Esophagus squamous epithelium (tissue), 5 donors: ENCODE data around the gene PEX14. TPM values are rescaled to one million over a fixed set of nuclear protein-coding genes. Genes with fewer than 3 reads are reported as not detected.

Experiments
- DNase-seq: peaks from one replicate; lab custom pipeline; 2025; lab: John Stamatoyannopoulos, UW
- H3K27ac ChIP-seq, 4 donors: fragments of 200-600 bp; sonication (generic); one replicate each; pipeline ENCODE4 v1.5.1; 2016 to 2019; ENCODE audit warnings: mild to moderate bottlenecking in 1 of 4
- H3K27me3 ChIP-seq, 4 donors: fragments of 200-600 bp; sonication (generic); 1 replicate in 3 of 4; 2 replicates in 1 of 4; pipeline versions ENCODE4 v1.5.1 to v1.6.0; 2017 to 2021; ENCODE audit warnings: antibody characterized with exemption in 1 of 4
- H3K36me3 ChIP-seq, 3 donors: fragments of 200-600 bp; sonication (generic); one replicate each; pipeline ENCODE4 v1.5.1; 2016 to 2019
- H3K4me1 ChIP-seq, 3 donors: fragments of 200-600 bp; sonication (generic); one replicate each; pipeline ENCODE4 v1.5.1; 2017 to 2019
- H3K4me3 ChIP-seq, 4 donors: fragments of 200-600 bp; sonication (generic); 1 replicate in 3 of 4; 2 replicates in 1 of 4; pipeline ENCODE4 v1.5.1; 2016 to 2019; ENCODE audit warnings: mild to moderate bottlenecking in 2 of 4, moderate library complexity in 1 of 4
- H3K9me3 ChIP-seq, 3 donors: fragments of 200-600 bp; sonication (generic); one replicate each; pipeline ENCODE4 v1.5.1; 2016 to 2019
- POLR2A ChIP-seq, 4 donors: fragments of 450-650 bp; IDR thresholded peaks; one replicate each; pipeline ENCODE4 v1.6.1; 2017; ENCODE audit warnings: antibody characterized with exemption in 4 of 4, mild to moderate bottlenecking in 4 of 4, moderate library complexity in 3 of 4
- WGBS, 2 donors: methylation state at CpG; one replicate each; pipeline ENCODE4 v1.1.5; 2018; 5-methylcytosine and 5-hydroxymethylcytosine counted together
- intact Hi-C: fragments of 100-400 bp; cut with DNase I; formaldehyde crosslinking; loops from one replicate; pipeline ENCODE4 v1.15.0; 2022
- total RNA-seq, 4 donors: library from RNA; depleted of rRNA; stranded (reverse); fragments of >200 nt; gene quantifications; one replicate each; pipeline ENCODE4 v1.1.0, GENCODE V29; 2016
- TF ChIP-seq, protein P1 (sequence below), 6 experiments: fragments of 450-650 bp in 4 of 6; fragments of 200-600 bp in 2 of 6; sonication (generic) in 2 of 6; IDR thresholded peaks; one replicate each; pipeline ENCODE4 v1.5.1; 2016 to 2019; ENCODE audit warnings: antibody characterized with exemption in 6 of 6, mild to moderate bottlenecking in 4 of 6, moderate library complexity in 4 of 6
- donor health status: DM: yes; HTN: yes; CAD: no.

Gene PEX14
- total RNA-seq, 4 donors from 2014 or later: 9.4 to 22.9 (median 15.2) TPM

DNA sequence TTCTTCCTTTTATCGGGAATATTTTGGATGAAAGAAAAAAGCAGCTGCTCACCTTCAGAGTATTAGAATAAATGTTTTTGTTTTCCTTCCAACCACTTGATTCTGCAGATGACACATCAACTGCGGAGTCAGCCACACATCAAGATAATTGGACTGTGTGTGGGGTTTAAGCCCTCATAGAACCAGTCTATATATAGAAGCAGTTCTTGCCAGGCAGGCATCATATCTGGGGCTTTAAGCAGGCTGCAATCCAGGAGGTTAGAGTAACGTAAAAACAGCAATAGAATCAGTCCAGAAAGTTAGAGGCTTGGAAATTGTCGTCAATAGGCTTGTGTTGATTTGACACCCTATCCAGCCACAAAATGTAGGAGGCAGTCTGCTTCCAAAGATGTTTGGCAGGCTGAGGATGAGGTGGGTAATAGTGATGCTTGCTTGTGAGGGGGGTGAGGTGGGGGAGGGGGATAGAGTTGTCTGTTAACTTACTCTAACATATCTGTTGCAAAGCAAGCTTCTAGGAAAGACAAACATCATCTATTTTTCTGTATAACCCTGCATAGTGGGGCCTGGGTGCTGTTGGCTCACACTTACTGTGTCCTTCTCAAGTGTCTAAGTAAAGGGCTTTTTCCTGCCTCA is 64.8 kb downstream of the PEX14 start:
- 75 to 78% methylated on average over 4 of the region's 4 CpGs for WGBS, 2 donors
- H3K36me3 ChIP-seq: peaks cover 4 to 72% (median 5%) of the 10 kb centered on the region in 3 donors
- DNase-seq: no peak
- intact Hi-C loops: loop anchor here (10.0 kb wide), 1 partner anchor 85 kb away; no protein-coding TSS in a partner anchor
- H3K4me1 ChIP-seq: peaks cover 0 to 19% (median 0%) of the 10 kb centered on the region in 3 donors
- no peak for TF ChIP-seq POLR2A (IDR thresholded peaks at IDR 0.05)
- TF ChIP-seq, protein P1, sequence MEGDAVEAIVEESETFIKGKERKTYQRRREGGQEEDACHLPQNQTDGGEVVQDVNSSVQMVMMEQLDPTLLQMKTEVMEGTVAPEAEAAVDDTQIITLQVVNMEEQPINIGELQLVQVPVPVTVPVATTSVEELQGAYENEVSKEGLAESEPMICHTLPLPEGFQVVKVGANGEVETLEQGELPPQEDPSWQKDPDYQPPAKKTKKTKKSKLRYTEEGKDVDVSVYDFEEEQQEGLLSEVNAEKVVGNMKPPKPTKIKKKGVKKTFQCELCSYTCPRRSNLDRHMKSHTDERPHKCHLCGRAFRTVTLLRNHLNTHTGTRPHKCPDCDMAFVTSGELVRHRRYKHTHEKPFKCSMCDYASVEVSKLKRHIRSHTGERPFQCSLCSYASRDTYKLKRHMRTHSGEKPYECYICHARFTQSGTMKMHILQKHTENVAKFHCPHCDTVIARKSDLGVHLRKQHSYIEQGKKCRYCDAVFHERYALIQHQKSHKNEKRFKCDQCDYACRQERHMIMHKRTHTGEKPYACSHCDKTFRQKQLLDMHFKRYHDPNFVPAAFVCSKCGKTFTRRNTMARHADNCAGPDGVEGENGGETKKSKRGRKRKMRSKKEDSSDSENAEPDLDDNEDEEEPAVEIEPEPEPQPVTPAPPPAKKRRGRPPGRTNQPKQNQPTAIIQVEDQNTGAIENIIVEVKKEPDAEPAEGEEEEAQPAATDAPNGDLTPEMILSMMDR (IDR thresholded peaks at IDR 0.05): no peak
- no peaks in the 10 kb centered on the region for H3K27me3 ChIP-seq
- H3K27ac ChIP-seq: peak overlapping the region in 3 of 4 donors; percentile 40 to 69 (median 61)
- no peak overlapping the region for H3K4me3 ChIP-seq
- H3K9me3 ChIP-seq: no peaks in the 10 kb centered on the region

DNA sequence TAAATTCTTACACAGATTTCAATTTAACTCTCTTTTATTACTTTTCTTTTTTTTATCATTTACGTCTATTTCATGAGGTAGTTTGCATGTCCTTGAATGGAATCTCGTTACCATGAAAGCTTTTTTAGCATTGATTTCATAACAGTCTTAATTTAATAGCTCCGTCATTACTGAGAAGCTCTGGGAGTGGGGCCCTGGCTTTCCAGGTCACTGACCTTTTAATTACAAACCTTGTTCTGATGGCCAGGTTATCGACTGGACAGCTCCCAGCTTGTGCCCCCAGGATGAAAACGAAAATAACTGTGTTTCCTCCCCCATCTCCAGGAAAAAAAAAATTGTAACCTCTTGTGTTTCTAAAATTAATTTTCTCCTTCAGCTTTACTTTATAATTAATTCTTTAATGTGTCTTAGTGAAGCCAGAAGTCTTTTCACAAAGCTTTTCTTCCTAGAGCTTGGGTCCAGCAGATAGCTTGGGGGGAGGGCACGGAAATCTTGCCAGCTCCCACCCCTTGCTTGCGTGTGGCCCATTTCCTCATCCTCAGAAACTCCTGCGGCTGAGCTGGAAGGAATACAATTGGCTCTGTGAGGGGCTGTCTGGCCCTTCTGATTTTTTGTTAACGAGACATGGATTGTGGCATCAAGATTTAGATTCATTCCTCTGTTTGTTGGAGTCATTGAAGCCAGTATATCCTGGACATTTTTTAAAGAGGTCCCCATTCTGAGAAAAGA is 65.7 kb downstream of the PEX14 start:
- no peak overlapping the region for H3K4me3 ChIP-seq

DNA sequence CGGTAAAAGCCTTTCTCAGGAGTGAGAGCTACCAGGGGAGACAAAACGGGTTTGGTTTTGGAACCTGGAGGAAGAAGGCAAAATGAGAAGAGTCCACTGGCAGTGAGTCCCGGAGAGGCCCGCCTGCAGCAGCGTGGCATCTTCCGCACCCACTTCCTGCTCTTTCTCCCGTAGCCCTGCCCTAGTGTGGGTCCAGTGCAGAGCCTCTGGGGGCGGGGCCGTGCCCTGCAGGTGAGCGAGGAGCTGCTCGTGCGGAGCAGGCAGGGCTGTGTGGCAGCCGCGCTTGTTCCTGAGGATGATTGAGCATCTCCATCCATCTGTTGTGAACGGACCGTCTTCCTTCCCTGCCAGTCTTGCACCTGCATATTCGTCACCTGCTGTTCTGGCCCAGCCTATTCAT is 66.5 kb downstream of the PEX14 start:
- intact Hi-C loops: no loop called here
- Histone ChIP-seq H3K27ac (peak overlapping the region in 3 of 4 donors; percentile 40 to 69 (median 50)), H3K9me3 (no peaks in the 10 kb centered on the region), H3K27me3 (no peaks in the 10 kb centered on the region), H3K4me3 (no peak overlapping the region), H3K36me3 (peaks cover 1 to 70% (median 5%) of the 10 kb centered on the region in 3 donors), H3K4me1 (peaks cover 0 to 19% (median 0%) of the 10 kb centered on the region in 3 donors)
- WGBS, 2 donors: 92 to 94% methylated on average over 16 to 17 of the region's 17 CpGs
- no peak for TF ChIP-seq POLR2A (IDR thresholded peaks at IDR 0.05)
- TF ChIP-seq, protein P1 (IDR thresholded peaks at IDR 0.05): no peak
- DNase-seq: no peak

More for the DNA sequence above, 65.7 kb downstream of the PEX14 start:
- H3K9me3 ChIP-seq: no peaks in the 10 kb centered on the region
- TF ChIP-seq, protein P1 (IDR thresholded peaks at IDR 0.05): no peak
- no peak for TF ChIP-seq POLR2A (IDR thresholded peaks at IDR 0.05)
- peaks cover 0 to 19% (median 0%) of the 10 kb centered on the region in 3 donors for H3K4me1 ChIP-seq
- peak overlapping the region in 3 of 4 donors; percentile 40 to 69 (median 50) for H3K27ac ChIP-seq
- no peak for DNase-seq
- H3K27me3 ChIP-seq: no peaks in the 10 kb centered on the region
- WGBS, 2 donors: 64 to 72% methylated on average over 9 of the region's 9 CpGs
- intact Hi-C loops: no loop called here
- H3K36me3 ChIP-seq: peaks cover 4 to 74% (median 5%) of the 10 kb centered on the region in 3 donors

DNA sequence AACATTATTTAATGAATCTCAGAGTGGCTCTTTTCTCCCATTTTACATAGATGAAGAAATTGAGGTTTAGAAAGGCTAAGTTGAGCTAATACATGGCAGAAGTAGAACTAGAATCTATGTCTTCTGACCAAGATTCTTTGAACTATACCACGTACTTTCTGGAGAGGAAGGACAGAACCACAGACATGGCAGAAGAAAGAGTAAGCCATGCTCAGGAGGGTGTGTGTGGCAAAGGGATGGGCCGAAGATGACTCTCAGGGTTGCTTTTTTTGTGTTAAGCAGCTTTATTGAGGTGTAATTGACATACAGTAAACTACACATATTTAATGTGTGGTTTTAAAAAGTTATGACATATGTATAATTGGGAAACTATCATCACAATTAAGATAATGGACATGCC is 69.5 kb downstream of the PEX14 start:
- Histone ChIP-seq H3K36me3 (peaks cover 0 to 45% (median 5%) of the 10 kb centered on the region in 3 donors), H3K27me3 (no peaks in the 10 kb centered on the region), H3K4me1 (peaks cover 0 to 10% (median 0%) of the 10 kb centered on the region in 3 donors), H3K9me3 (no peaks in the 10 kb centered on the region), H3K4me3 (no peak overlapping the region), H3K27ac (no peak overlapping the region)
- DNase-seq: no peak
- WGBS, 2 donors: 39 to 47% methylated on average over 2 of the region's 2 CpGs
- intact Hi-C loops: no loop called here
- TF ChIP-seq POLR2A (IDR thresholded peaks at IDR 0.05): no peak
- TF ChIP-seq, protein P1 (IDR thresholded peaks at IDR 0.05): no peak

DNA sequence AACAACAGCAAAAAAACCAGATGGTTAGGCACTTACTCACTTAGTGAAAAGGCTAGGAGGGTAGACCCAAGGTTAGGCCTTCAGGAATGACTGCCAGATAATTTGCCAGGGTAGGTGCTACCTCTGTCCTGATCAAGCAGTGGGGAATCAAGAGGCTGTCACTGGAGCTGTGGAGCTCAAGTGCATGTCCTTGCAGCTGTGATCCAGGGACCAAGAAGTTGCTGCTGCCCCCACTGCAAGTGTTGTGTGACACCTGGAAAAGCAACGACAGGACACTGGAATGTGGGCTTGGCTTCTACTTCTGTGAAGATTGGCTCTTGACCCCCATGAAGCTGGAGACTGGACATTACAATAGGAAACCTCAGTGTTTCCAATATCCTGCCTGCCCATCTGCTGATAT is 72.1 kb downstream of the PEX14 start:
- 36 to 50% methylated on average over 1 of the region's 1 CpG for WGBS, 2 donors
- Histone ChIP-seq H3K4me3 (no peak overlapping the region), H3K27me3 (no peaks in the 10 kb centered on the region), H3K9me3 (no peaks in the 10 kb centered on the region), H3K27ac (no peak overlapping the region), H3K4me1 (no peaks in the 10 kb centered on the region), H3K36me3 (peaks cover 0 to 26% (median 0%) of the 10 kb centered on the region in 3 donors)
- TF ChIP-seq POLR2A (IDR thresholded peaks at IDR 0.05): no peak
- TF ChIP-seq, protein P1 (IDR thresholded peaks at IDR 0.05): no peak
- no peak for DNase-seq
- intact Hi-C loops: no loop called here
